ENCODE data around the gene C14orf93.
A peak's percentile ranks its signal among the peaks of the same experiment; 100 is the strongest.

GRCh38 chr14:23054000-23054811 is 44.3 kb upstream of the C14orf93 start:
- peak in 1 of 6 experiments; percentile 14 for TF ChIP-seq CTCF (IDR thresholded peaks at IDR 0.05)
- TF ChIP-seq POLR2A (IDR thresholded peaks at IDR 0.05): no peak
